Measurements from ENCODE around the gene ZNF611.

DNA sequence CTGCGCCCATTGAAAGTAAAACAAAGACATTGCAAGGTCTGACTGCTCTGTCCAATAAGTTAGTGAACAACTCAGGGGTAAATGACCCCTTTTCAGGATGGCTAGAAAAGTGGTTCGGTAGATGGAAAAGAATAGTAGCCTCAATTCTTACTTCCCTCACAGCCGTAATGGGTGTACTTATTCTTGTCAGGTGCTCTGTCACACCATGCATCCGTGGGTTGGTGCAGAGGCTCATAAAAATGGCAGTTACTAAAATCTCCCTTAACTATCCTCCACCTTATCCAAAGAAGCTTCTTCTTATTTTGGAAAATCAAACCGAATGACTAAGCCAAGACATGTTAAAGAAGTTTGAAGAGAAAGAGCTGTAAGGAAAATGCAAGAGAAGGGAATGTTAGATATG, 65.3 kb downstream of the ZNF611 start:
- TF ChIP-seq POLR2A (IDR thresholded peaks at IDR 0.05; ENCODE audit: insufficient read depth in 1 of 2, low read depth in 2 of 2, low read length in 2 of 2) (no peak), NFE2 (CRISPR knock-in tag; IDR thresholded peaks at IDR 0.05) (no peak), ZBTB7A (CRISPR knock-in tag; IDR thresholded peaks at IDR 0.05) (no peak), ZBTB26 (CRISPR knock-in tag; IDR thresholded peaks at IDR 0.05; ENCODE audit: borderline replicate concordance) (no peak), GPBP1L1 (CRISPR knock-in tag; IDR thresholded peaks at IDR 0.05) (no peak), ERF (CRISPR knock-in tag; IDR thresholded peaks at IDR 0.05) (no peak)
- TF ChIP-seq, protein P1, sequence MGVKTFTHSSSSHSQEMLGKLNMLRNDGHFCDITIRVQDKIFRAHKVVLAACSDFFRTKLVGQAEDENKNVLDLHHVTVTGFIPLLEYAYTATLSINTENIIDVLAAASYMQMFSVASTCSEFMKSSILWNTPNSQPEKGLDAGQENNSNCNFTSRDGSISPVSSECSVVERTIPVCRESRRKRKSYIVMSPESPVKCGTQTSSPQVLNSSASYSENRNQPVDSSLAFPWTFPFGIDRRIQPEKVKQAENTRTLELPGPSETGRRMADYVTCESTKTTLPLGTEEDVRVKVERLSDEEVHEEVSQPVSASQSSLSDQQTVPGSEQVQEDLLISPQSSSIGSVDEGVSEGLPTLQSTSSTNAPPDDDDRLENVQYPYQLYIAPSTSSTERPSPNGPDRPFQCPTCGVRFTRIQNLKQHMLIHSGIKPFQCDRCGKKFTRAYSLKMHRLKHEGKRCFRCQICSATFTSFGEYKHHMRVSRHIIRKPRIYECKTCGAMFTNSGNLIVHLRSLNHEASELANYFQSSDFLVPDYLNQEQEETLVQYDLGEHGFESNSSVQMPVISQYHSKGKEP (CRISPR knock-in tag; IDR thresholded peaks at IDR 0.05), result no peak
- TF ChIP-seq, protein P2, sequence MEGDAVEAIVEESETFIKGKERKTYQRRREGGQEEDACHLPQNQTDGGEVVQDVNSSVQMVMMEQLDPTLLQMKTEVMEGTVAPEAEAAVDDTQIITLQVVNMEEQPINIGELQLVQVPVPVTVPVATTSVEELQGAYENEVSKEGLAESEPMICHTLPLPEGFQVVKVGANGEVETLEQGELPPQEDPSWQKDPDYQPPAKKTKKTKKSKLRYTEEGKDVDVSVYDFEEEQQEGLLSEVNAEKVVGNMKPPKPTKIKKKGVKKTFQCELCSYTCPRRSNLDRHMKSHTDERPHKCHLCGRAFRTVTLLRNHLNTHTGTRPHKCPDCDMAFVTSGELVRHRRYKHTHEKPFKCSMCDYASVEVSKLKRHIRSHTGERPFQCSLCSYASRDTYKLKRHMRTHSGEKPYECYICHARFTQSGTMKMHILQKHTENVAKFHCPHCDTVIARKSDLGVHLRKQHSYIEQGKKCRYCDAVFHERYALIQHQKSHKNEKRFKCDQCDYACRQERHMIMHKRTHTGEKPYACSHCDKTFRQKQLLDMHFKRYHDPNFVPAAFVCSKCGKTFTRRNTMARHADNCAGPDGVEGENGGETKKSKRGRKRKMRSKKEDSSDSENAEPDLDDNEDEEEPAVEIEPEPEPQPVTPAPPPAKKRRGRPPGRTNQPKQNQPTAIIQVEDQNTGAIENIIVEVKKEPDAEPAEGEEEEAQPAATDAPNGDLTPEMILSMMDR (CRISPR knock-in tag; IDR thresholded peaks at IDR 0.05), result no peak

Data from HepG2 (cell line).